Mammary epithelial cell (primary cell): ENCODE data around the gene OR13A1.
"Not testable (repeated sequence)": the region's sequence is repeated elsewhere in the genome, so short reads cannot be mapped to it uniquely, and the experiment has no call there.

Experiments used
- EZH2 ChIP-seq: IDR thresholded peaks from 2 replicates; pipeline ENCODE4 v1.6.1; 2012; ENCODE audit warnings: low read length, inconsistent platforms, borderline replicate concordance
- TF ChIP-seq, protein P1 (sequence below), 2 donors: IDR thresholded peaks in 1 of 2; conservative IDR thresholded peaks in 1 of 2; 2 replicates each; pipeline ENCODE4 v1.5.1; 2011 to 2012; ENCODE audit warnings: inconsistent platforms in 2 of 2, low read length in 2 of 2, mild to moderate bottlenecking in 2 of 2, control low read depth in 1 of 2, low read depth in 1 of 2; ENCODE audit not compliant: insufficient read depth in 1 of 2; ENCODE audit errors: extremely low read depth in 1 of 2

DNA sequence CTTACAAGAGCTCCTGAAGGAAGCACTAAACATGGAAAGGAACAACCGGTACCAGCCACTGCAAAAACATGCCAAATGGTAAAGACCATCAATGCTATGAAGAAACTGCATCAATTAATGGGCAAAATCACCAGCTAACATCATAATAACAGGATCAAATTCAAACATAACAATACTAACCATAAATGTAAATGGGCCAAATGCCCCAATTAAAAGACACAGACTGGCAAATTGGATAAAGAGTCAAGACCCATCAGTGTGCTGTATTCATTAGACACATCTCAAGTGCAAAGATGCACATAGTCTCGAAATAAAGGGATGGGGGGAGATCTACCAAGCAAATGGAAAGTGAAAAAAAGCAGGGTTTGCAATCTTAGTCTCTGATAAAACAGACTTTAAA, 47.6 kb downstream of the OR13A1 start:
- TF ChIP-seq, protein P1, sequence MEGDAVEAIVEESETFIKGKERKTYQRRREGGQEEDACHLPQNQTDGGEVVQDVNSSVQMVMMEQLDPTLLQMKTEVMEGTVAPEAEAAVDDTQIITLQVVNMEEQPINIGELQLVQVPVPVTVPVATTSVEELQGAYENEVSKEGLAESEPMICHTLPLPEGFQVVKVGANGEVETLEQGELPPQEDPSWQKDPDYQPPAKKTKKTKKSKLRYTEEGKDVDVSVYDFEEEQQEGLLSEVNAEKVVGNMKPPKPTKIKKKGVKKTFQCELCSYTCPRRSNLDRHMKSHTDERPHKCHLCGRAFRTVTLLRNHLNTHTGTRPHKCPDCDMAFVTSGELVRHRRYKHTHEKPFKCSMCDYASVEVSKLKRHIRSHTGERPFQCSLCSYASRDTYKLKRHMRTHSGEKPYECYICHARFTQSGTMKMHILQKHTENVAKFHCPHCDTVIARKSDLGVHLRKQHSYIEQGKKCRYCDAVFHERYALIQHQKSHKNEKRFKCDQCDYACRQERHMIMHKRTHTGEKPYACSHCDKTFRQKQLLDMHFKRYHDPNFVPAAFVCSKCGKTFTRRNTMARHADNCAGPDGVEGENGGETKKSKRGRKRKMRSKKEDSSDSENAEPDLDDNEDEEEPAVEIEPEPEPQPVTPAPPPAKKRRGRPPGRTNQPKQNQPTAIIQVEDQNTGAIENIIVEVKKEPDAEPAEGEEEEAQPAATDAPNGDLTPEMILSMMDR (conservative IDR thresholded peaks at IDR 0.05 in 1 of 2, IDR thresholded peaks at IDR 0.05 in 1 of 2; ENCODE audit: extremely low read depth in 1 of 2, insufficient read depth in 1 of 2, low read depth in 1 of 2, low read length in 2 of 2), result not testable (repeated sequence)
- not testable (repeated sequence) for TF ChIP-seq EZH2
